ENCODE data around the gene TTC17. TPM values are rescaled to one million over a fixed set of nuclear protein-coding genes. Genes with fewer than 3 reads are reported as not detected.

Gene TTC17
- total RNA-seq, 1 donor from 2014 or later, result 94.9 TPM

GRCh38 chr11:43537833-43538615 lies 179.3 kb downstream of the TTC17 start:
- Mint-ChIP-seq H3K4me3 (no peak overlapping the region), H3K4me1 (ENCODE audit: unreplicated experiment) (peaks cover 4% of the 10 kb centered on the region), H3K27me3 (peaks cover 30% of the 10 kb centered on the region), H3K27ac (no peak overlapping the region), H3K36me3 (no peaks in the 10 kb centered on the region), H3K9me3 (no peaks in the 10 kb centered on the region)
- DNase-seq (ENCODE audit: extremely low spot score, unreplicated experiment), result no peak
- TF ChIP-seq, protein P1, sequence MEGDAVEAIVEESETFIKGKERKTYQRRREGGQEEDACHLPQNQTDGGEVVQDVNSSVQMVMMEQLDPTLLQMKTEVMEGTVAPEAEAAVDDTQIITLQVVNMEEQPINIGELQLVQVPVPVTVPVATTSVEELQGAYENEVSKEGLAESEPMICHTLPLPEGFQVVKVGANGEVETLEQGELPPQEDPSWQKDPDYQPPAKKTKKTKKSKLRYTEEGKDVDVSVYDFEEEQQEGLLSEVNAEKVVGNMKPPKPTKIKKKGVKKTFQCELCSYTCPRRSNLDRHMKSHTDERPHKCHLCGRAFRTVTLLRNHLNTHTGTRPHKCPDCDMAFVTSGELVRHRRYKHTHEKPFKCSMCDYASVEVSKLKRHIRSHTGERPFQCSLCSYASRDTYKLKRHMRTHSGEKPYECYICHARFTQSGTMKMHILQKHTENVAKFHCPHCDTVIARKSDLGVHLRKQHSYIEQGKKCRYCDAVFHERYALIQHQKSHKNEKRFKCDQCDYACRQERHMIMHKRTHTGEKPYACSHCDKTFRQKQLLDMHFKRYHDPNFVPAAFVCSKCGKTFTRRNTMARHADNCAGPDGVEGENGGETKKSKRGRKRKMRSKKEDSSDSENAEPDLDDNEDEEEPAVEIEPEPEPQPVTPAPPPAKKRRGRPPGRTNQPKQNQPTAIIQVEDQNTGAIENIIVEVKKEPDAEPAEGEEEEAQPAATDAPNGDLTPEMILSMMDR (conservative IDR thresholded peaks at IDR 0.05), result no peak

GRCh38 chr11:43541993-43542392 lies 183.3 kb downstream of the TTC17 start:
- H3K27me3 Mint-ChIP-seq, result peaks cover 40% of the 10 kb centered on the region
- TF ChIP-seq, protein P1 (conservative IDR thresholded peaks at IDR 0.05), result no peak
- no peak overlapping the region for H3K4me3 Mint-ChIP-seq
- peaks cover 5% of the 10 kb centered on the region for H3K9me3 Mint-ChIP-seq
- peaks cover 5% of the 10 kb centered on the region for H3K4me1 Mint-ChIP-seq (ENCODE audit: unreplicated experiment)
- DNase-seq (ENCODE audit: extremely low spot score, unreplicated experiment), result no peak
- H3K36me3 Mint-ChIP-seq, result no peaks in the 10 kb centered on the region
- H3K27ac Mint-ChIP-seq, result no peak overlapping the region

DNA sequence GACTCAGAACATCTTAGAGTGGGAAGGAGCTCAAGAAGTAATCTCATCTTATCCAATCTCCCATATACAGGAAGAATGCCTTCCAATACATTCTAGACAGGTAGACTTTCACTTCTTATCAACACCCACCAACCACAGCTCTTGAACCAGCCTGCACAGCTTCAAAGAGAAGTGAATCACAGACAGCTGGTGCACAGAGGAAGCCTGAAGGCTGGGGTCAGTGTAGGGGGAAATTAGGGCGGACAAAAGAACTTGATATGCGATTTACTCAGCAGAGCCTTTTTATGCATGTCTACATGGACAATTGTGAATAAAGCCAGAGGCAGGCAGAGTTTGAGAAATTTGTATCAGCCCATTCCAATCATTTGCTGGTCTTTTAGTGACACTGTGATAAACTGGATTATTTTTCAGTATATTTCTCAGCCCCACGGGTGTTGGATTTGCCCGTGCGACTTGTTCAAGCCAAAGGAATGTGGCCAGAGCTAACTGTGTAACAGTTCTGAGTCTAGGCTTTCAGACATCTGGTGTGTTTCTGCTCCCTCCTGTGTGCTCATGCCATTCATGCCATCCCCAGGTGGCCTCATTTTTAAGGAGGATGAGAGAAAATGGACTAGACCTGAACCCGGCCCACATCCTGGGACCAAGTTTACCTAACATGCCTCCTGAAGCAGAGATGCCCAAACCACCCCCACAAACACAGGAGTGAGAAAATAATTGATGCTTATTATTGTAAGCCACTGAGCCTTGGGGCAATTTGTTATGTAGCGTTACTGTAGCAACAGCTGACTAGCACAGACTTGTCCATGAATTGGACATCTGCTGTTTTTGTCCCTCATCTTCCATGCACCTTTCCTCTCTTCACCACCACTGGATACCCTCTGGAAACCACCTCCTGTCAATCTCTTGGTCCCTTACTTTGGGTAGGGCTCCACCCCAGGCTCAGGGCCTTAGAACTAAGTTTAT lies 184.3 kb downstream of the TTC17 start:
- Mint-ChIP-seq H3K27ac (no peak overlapping the region), H3K36me3 (no peaks in the 10 kb centered on the region), H3K4me3 (no peak overlapping the region), H3K4me1 (ENCODE audit: unreplicated experiment) (peaks cover 7% of the 10 kb centered on the region), H3K27me3 (peaks cover 38% of the 10 kb centered on the region), H3K9me3 (peaks cover 5% of the 10 kb centered on the region)
- no peak for DNase-seq (ENCODE audit: extremely low spot score, unreplicated experiment)
- TF ChIP-seq, protein P1 (conservative IDR thresholded peaks at IDR 0.05), result no peak

Other genes with a start within 250 kb of the TTC17 start
- 97.2 and 106 TPM in 2 replicates for gene API5, start 46.9 kb upstream of the TTC17 start, total RNA-seq (ENCODE audit: low replicate concordance)